Tibial nerve (tissue), 4 donors: Measurements from ENCODE around the gene CD79A.

Source experiments
- CTCF ChIP-seq, 5 experiments: fragments of 200-600 bp in 3 of 5; fragments of 450-650 bp in 2 of 5; sonication (generic) in 3 of 5; IDR thresholded peaks; one replicate each; pipeline ENCODE4 v1.5.1; 2016 to 2019; ENCODE audit warnings: antibody characterized with exemption in 5 of 5, mild to moderate bottlenecking in 3 of 5, moderate library complexity in 2 of 5
- EP300 ChIP-seq, 2 donors: sonication (generic); formaldehyde crosslinking; IDR thresholded peaks; one replicate each; pipeline ENCODE4 v1.6.1; 2017; ENCODE audit warnings: antibody characterized with exemption in 2 of 2, mild to moderate bottlenecking in 1 of 2
- POLR2A ChIP-seq, 2 donors: fragments of 450-650 bp; IDR thresholded peaks; one replicate each; pipeline ENCODE4 v1.6.1; 2017; ENCODE audit warnings: antibody characterized with exemption in 2 of 2, mild to moderate bottlenecking in 2 of 2, moderate library complexity in 2 of 2

GRCh38 chr19:41866284-41866683 is 10.8 kb upstream of the CD79A start:
- TF ChIP-seq CTCF (IDR thresholded peaks at IDR 0.05), result no peak
- no peak for TF ChIP-seq POLR2A (IDR thresholded peaks at IDR 0.05)
- no peak for TF ChIP-seq EP300 (IDR thresholded peaks at IDR 0.05)
